HuH-7 (cell line): ENCODE data around the gene MUC16.

Source experiments
- DNase-seq: peaks from one replicate; pipeline ENCODE4 v3.0.0; 2011; ENCODE audit warnings: low spot score

The MUC16 gene

GRCh38 chr19:9008667-9009066, 1.5 kb downstream of the MUC16 start:
- no peak for DNase-seq

- DNase-seq: no peak
Observed at GRCh38 chr19:9000933-9001332, 9.3 kb downstream of the MUC16 start.

DNA sequence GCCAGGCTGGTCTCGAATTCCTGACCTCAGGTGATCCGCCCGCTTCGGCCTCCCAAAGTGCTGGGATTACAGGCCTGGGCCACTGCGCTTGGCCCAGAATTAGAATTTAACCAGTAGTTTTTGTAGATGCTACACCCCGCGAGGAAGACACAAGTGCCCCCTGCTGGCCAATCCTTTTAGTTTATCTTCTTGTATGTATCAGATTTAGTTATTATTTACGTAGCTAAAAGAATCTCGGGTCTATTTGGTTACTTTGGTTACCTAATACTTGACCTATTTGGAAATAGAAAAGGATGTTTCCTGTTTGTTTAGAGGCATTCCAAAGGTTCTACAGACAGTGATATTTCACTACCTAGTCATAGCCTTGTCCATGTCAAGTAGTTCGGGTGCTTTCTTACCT, 22.0 kb downstream of the MUC16 start:
- no peak for DNase-seq

GRCh38 chr19:8986296-8986695, 23.9 kb downstream of the MUC16 start:
- no peak for DNase-seq

DNA sequence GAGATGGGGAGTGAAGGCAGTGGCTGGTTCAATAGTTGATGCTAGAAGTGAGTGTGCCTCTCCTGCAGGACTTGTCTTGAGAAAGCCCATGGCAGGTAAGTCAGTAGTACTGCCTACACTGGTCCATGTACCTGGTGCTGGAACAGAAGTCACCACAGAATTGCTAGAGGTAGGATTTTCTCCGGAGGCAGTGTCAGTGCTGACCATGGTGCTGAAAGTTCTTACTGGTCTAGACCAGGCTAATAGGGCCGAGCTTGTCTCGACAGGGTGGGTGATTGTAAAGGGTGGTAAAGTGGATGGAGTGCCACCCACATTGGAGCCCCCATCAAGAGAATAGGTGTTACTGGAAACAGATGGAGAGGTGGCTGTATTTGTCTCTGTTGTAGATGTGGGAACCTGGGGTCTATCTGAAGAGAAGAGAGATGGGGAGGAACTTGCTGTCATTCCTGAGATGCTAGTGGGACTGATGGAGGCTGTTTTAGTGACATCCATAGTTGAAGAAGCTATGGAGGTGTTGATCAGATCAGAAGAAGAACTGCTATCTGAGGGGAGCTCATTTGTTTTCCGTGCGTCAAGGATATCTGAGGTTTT, 36.6 kb downstream of the MUC16 start:
- DNase-seq: peak; percentile 13

DNA sequence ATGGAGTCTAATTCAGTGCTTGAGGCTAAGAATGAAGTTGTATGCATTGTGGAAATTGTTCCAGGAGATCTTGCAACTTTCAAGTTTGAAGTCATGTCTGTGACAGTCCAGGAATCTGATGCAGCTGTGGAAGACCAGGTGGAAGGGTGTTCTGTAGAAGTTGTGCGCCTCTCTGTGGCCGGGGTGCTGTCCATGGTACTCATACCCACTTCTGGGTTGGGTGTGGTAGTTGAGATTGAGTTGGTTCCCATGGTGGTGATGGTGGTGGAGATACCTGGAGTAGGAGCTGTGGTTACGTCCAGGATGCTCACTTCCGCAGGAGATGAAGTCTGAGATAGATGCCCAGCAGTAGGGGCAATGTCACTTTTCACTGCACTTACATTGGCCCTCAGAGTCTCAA, 44.3 kb downstream of the MUC16 start:
- DNase-seq: no peak
